Measurements from ENCODE around the gene CPED1.

DNA sequence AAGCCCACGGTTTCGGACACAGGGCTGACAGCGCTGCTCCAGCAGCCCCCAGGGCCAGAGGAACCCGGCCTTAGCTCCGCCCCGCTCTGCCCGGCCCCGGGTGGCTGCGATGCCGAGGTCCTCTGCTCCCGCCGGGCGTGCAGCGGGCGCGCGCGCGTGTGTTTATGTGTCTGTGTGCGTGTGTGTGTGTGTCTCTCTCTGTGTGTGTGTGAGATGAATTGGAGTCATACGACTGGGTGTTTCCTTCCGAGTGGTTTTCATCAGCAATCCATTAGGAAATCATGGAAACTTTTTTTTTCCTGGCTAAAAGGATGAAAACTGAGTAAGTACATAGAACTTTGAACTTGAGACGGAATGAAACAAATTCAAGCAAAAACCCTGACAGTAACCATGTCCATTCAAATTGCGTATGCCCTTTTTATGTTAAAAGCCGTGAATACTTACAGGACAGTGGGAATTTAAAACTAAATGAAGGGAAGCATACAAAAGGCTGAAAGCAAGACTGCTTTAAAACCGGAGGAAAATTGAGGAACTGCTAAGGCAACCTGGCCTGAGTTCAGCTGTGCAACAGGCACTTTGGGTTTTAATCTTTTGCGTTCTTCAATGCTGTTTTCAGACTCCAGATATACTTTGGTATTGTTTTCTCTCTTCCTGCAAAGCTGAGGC is at the start of gene CPED1:
- TF ChIP-seq EZH2 (IDR thresholded peaks at IDR 0.05) (no peak), POLR2AphosphoS5 (IDR thresholded peaks at IDR 0.05; ENCODE audit: borderline replicate concordance, low read depth, low read length) (no peak), FOXP2 (optimal IDR thresholded peaks at IDR 0.05; ENCODE audit: control extremely low read depth, extremely low read length, insufficient read depth) (no peak)
